H1 (cell line): ENCODE results near the gene TRIML2.

Experiments used
- CEBPB ChIP-seq: IDR thresholded peaks from 2 replicates; pipeline ENCODE4 v1.6.1; 2012; ENCODE audit warnings: low read depth, low read length
- POLR2A ChIP-seq, 2 experiments: IDR thresholded peaks; 1 replicate in 1 of 2; 2 replicates in 1 of 2; pipeline ENCODE4 v1.6.1; 2011; ENCODE audit warnings: low read depth in 2 of 2, low read length in 2 of 2, mild to moderate bottlenecking in 2 of 2; ENCODE audit errors: control extremely low read depth in 1 of 2
- RAD21 ChIP-seq, 2 experiments: IDR thresholded peaks in 1 of 2; conservative IDR thresholded peaks in 1 of 2; 2 replicates each; pipeline ENCODE4 v1.6.1; 2011; ENCODE audit warnings: low read depth in 2 of 2, low read length in 2 of 2, improper control_type of control experiment in 1 of 2, inconsistent platforms in 1 of 2, mild to moderate bottlenecking in 1 of 2, moderate library complexity in 1 of 2

GRCh38 chr4:188130355-188130754, 21.0 kb upstream of the TRIML2 start:
- TF ChIP-seq RAD21 (IDR thresholded peaks at IDR 0.05 in 1 of 2, conservative IDR thresholded peaks at IDR 0.05 in 1 of 2; ENCODE audit: low read depth in 2 of 2, low read length in 2 of 2) (peak; percentile 46 to 68), POLR2A (IDR thresholded peaks at IDR 0.05; ENCODE audit: control extremely low read depth in 1 of 2, low read depth in 2 of 2, low read length in 2 of 2) (no peak), CEBPB (no peak)
